ENCODE measurements around the gene BTF3L4.

Gene BTF3L4

GRCh38 chr1:52122384-52122783 is 66.3 kb downstream of the BTF3L4 start:
- DNase-seq (ENCODE audit: low spot score) (no peak), FAIRE-seq (no peak)

- FAIRE-seq (no peak), DNase-seq (ENCODE audit: low spot score) (no peak)
Observed at GRCh38 chr1:52123622-52124021, 67.5 kb downstream of the BTF3L4 start.

GRCh38 chr1:52125736-52126359 is 69.8 kb downstream of the BTF3L4 start:
- DNase-seq (ENCODE audit: low spot score) (no peak), FAIRE-seq (no peak)

GRCh38 chr1:52127181-52128180 is 71.4 kb downstream of the BTF3L4 start:
- FAIRE-seq = no peak
- peak; percentile 32 for DNase-seq (ENCODE audit: low spot score)

- DNase-seq (ENCODE audit: low spot score) (peak; percentile 39), FAIRE-seq (no peak)
Observed at GRCh38 chr1:52139817-52140540, 83.9 kb downstream of the BTF3L4 start.
